H9 (cell line): ENCODE results near the gene MYOM1. TPM values are rescaled to one million over a fixed set of nuclear protein-coding genes. Genes with fewer than 3 reads are reported as not detected.

ENCODE experiments used
- DNase-seq: peaks from one replicate; pipeline ENCODE4 v3.0.0-alpha.2; 2017
- H2AFZ ChIP-seq: one replicate; pipeline ENCODE4 v1.6.1; 2013; ENCODE audit warnings: mild to moderate bottlenecking, low read length, control low read depth, moderate library complexity
- H2AK5ac ChIP-seq: 2 replicates; pipeline ENCODE4 v1.6.1; 2013; ENCODE audit warnings: low read length, control low read depth, mixed read lengths; ENCODE audit not compliant: insufficient read length
- H2BK120ac ChIP-seq: one replicate; pipeline ENCODE4 v1.6.1; 2013; ENCODE audit warnings: low read depth, mild to moderate bottlenecking, low read length, control low read depth, inconsistent platforms; ENCODE audit not compliant: poor library complexity, severe bottlenecking
- H2BK12ac ChIP-seq: 2 replicates; pipeline ENCODE4 v1.6.1; 2013; ENCODE audit warnings: low read length, control low read depth, mixed read lengths, low read depth; ENCODE audit not compliant: insufficient read length
- H2BK15ac ChIP-seq: 2 replicates; pipeline ENCODE4 v1.6.1; 2013; ENCODE audit warnings: low read depth, low read length, control low read depth
- H2BK20ac ChIP-seq: one replicate; pipeline ENCODE4 v1.6.1; 2013; ENCODE audit warnings: low read depth, mild to moderate bottlenecking, low read length, control low read depth, inconsistent platforms; ENCODE audit not compliant: poor library complexity, severe bottlenecking
- H2BK5ac ChIP-seq: 2 replicates; pipeline ENCODE4 v1.6.1; 2013; ENCODE audit warnings: low read length, control low read depth, mixed read lengths; ENCODE audit not compliant: insufficient read length
- H3K14ac ChIP-seq: 2 replicates; pipeline ENCODE4 v1.6.1; 2013; ENCODE audit warnings: low read length, control low read depth; ENCODE audit not compliant: insufficient read depth
- H3K18ac ChIP-seq: 2 replicates; pipeline ENCODE4 v1.6.1; 2013; ENCODE audit warnings: low read depth, mild to moderate bottlenecking, mixed read lengths, low read length, control low read depth; ENCODE audit not compliant: insufficient read length
- H3K23ac ChIP-seq: 2 replicates; pipeline ENCODE4 v1.6.1; 2013; ENCODE audit warnings: low read length, control low read depth, mixed read lengths, low read depth; ENCODE audit not compliant: insufficient read length
- H3K23me2 ChIP-seq: 2 replicates; pipeline ENCODE4 v1.6.1; 2013; ENCODE audit warnings: low read depth, mild to moderate bottlenecking, mixed read lengths, low read length, control low read depth; ENCODE audit not compliant: insufficient read length, poor library complexity, severe bottlenecking
- H3K27ac ChIP-seq: 2 replicates; pipeline ENCODE4 v1.5.1; 2013; ENCODE audit warnings: low read length, control low read depth, mixed read lengths, low read depth; ENCODE audit not compliant: insufficient read length
- H3K27me3 ChIP-seq: 2 replicates; pipeline ENCODE4 v1.6.1; 2013; ENCODE audit warnings: low read length, control low read depth, inconsistent platforms; ENCODE audit not compliant: insufficient read depth
- H3K4ac ChIP-seq: 2 replicates; pipeline ENCODE4 v1.6.1; 2013; ENCODE audit warnings: low read depth, mild to moderate bottlenecking, control low read depth, inconsistent platforms, low read length, moderate library complexity
- H3K4me1 ChIP-seq: 2 replicates; pipeline ENCODE4 v1.6.1; 2013; ENCODE audit warnings: low read length, control low read depth, inconsistent platforms; ENCODE audit not compliant: insufficient read depth
- H3K4me2 ChIP-seq: 2 replicates; pipeline ENCODE4 v1.6.1; 2013; ENCODE audit warnings: low read length, control low read depth, mixed read lengths; ENCODE audit not compliant: insufficient read length, insufficient read depth
- H3K56ac ChIP-seq: 2 replicates; pipeline ENCODE4 v1.6.1; 2013; ENCODE audit warnings: low read depth, mild to moderate bottlenecking, mixed read lengths, low read length, control low read depth; ENCODE audit not compliant: insufficient read length
- H3K79me1 ChIP-seq: 2 replicates; pipeline ENCODE4 v1.6.1; 2013; ENCODE audit warnings: low read depth, mild to moderate bottlenecking, moderate library complexity, low read length, control low read depth, inconsistent platforms; ENCODE audit not compliant: insufficient read depth, poor library complexity, severe bottlenecking
- H3K79me2 ChIP-seq: 2 replicates; pipeline ENCODE4 v1.6.1; 2013; ENCODE audit warnings: low read length, control low read depth, inconsistent platforms; ENCODE audit not compliant: insufficient read depth
- H3K9ac ChIP-seq: 2 replicates; pipeline ENCODE4 v1.6.1; 2013; ENCODE audit warnings: low read length, control low read depth, mixed read lengths; ENCODE audit not compliant: insufficient read length; ENCODE audit errors: extremely low read depth
- H3K9me3 ChIP-seq: one replicate; pipeline ENCODE4 v1.6.1; 2013; ENCODE audit warnings: low read depth, low read length, inconsistent platforms; ENCODE audit not compliant: control insufficient read depth
- H3T11ph ChIP-seq: one replicate; pipeline ENCODE4 v1.6.1; 2013; ENCODE audit warnings: mild to moderate bottlenecking, low read length, control low read depth, inconsistent platforms
- H4K20me1 ChIP-seq: one replicate; pipeline ENCODE4 v1.6.1; 2013; ENCODE audit not compliant: control insufficient read depth, insufficient read length, insufficient read depth
- H4K5ac ChIP-seq: 2 replicates; pipeline ENCODE4 v1.6.1; 2013; ENCODE audit warnings: low read depth, mild to moderate bottlenecking, mixed read lengths, low read length, control low read depth; ENCODE audit not compliant: insufficient read length
- H4K8ac ChIP-seq: replicated peaks from 2 replicates; pipeline ENCODE4 v1.6.1; 2013; ENCODE audit warnings: low read length, control low read depth, mixed read lengths, low read depth; ENCODE audit not compliant: insufficient read length
- H4K91ac ChIP-seq: 2 replicates; pipeline ENCODE4 v1.6.1; 2013; ENCODE audit warnings: low read depth, mild to moderate bottlenecking, moderate library complexity, mixed read lengths, low read length, control low read depth; ENCODE audit not compliant: insufficient read length
- H3K27ac Mint-ChIP-seq, 3 experiments: 2 replicates in 2 of 3; 3 replicates in 1 of 3; pipeline ENCODE4 v1.8.0; 2020 to 2021; ENCODE audit warnings: mixed read lengths in 3 of 3, mild to moderate bottlenecking in 1 of 3, moderate library complexity in 1 of 3
- H3K27me3 Mint-ChIP-seq: 2 replicates; pipeline ENCODE4 v1.8.0; 2021; ENCODE audit warnings: low read depth, mild to moderate bottlenecking, moderate library complexity, mixed read lengths
- H3K36me3 Mint-ChIP-seq, 3 experiments: 2 replicates in 2 of 3; 3 replicates in 1 of 3; pipeline ENCODE4 v1.8.0; 2020 to 2021; ENCODE audit warnings: low read depth in 3 of 3, mixed read lengths in 3 of 3; ENCODE audit not compliant: insufficient read depth in 1 of 3
- H3K4me1 Mint-ChIP-seq, 2 experiments: 2 replicates each; pipeline ENCODE4 v1.8.0; 2020; ENCODE audit warnings: mixed read lengths in 2 of 2
- H3K4me3 Mint-ChIP-seq, 2 experiments: 2 replicates in 1 of 2; 3 replicates in 1 of 2; pipeline ENCODE4 v1.8.0; 2020 to 2021; ENCODE audit warnings: mild to moderate bottlenecking in 2 of 2, mixed read lengths in 2 of 2, moderate library complexity in 1 of 2
- H3K9me3 Mint-ChIP-seq, 2 experiments: 2 replicates in 1 of 2; 3 replicates in 1 of 2; pipeline ENCODE4 v1.8.0; 2020; ENCODE audit warnings: mild to moderate bottlenecking in 2 of 2, mixed read lengths in 2 of 2, moderate library complexity in 1 of 2
- CTCF ChIP-seq: fragments of 200-600 bp; sonication (generic); conservative IDR thresholded peaks from 3 replicates; pipeline ENCODE4 v1.8.0; 2021; ENCODE audit warnings: antibody characterized with exemption, mild to moderate bottlenecking
- WGBS: extraction: QIAGEN DNeasy Blood & Tissue Kit; methylation state at CpG from one replicate; pipeline ENCODE4 v1.1.7; 2013; ENCODE audit warnings: missing lambda C conversion rate, low lambda C conversion rate, mixed read lengths; ENCODE audit not compliant: insufficient read length; ENCODE audit errors: extremely low coverage; 5-methylcytosine and 5-hydroxymethylcytosine counted together
- total RNA-seq: library from RNA; stranded (reverse); gene quantifications from 2 replicates; pipeline ENCODE4 v1.2.1, GENCODE V29; 2021

Gene MYOM1
- total RNA-seq, 1 experiment from 2014 or later = 0.17 TPM

GRCh38 chr18:3247240-3248061 lies 27.7 kb upstream of the MYOM1 start, which contains the start of gene MYL12A:
Gene MYL12A, plus strand, starts transcription at chr18:3247801. Its CDS starts 5,447 bp downstream, at chr18:3253248.
- WGBS = no CpG with 5 or more reads among the region's 65 CpGs

More at GRCh38 chr18:3247240-3248061, 27.7 kb upstream of the MYOM1 start, which contains the start of gene MYL12A:
- peak; percentile 99 for DNase-seq
- Mint-ChIP-seq H3K4me3 (peak within 1 kb of the TSS; percentile 84 to 91), H3K36me3 (peaks cover 6 to 15% (median 13%) of the 10 kb centered on the region in 3 experiments; a peak in 6 of 7 replicates), H3K4me1 (peaks cover 26% of the 10 kb centered on the region in 2 experiments), H3K9me3 (peaks cover 4% of the 10 kb centered on the region in 2 experiments; a peak in 4 of 5 replicates), H3K27me3 (no peaks in the 10 kb centered on the region), H3K27ac (peak within 1 kb of the TSS; percentile 99 to 100 (median 100))
- Histone ChIP-seq H4K91ac (no peak within 1 kb of the TSS), H2BK5ac (peak within 1 kb of the TSS; percentile 84), H3K18ac (peak within 1 kb of the TSS; percentile 94), H2AK5ac (no peak within 1 kb of the TSS), H3K9ac (peak within 1 kb of the TSS; percentile 94), H4K5ac (peak within 1 kb of the TSS; percentile 33), H2BK120ac (peak within 1 kb of the TSS; percentile 81), H3K23ac (no peak within 1 kb of the TSS), H3K79me1 (no peaks in the 10 kb centered on the region), H3K27ac (peak within 1 kb of the TSS; percentile 29), H2AFZ (peak within 1 kb of the TSS; percentile 43), H3K23me2 (peaks cover 10% of the 10 kb centered on the region), H3K79me2 (peaks cover 20% of the 10 kb centered on the region; the same call in 1 of the 2 replicates), H2BK12ac (peak within 1 kb of the TSS; percentile 89), H3K4me2 (peak within 1 kb of the TSS; percentile 60), H3K56ac (peak within 1 kb of the TSS; percentile 50), H3K9me3 (no peaks in the 10 kb centered on the region), H3K4ac (peak within 1 kb of the TSS; percentile 24; the same call in 1 of the 2 replicates), H3K4me1 (no peaks in the 10 kb centered on the region), H4K20me1 (no peaks in the 10 kb centered on the region), H2BK20ac (peak within 1 kb of the TSS; percentile 86), H3T11ph (peak within 1 kb of the TSS; percentile 99), H3K27me3 (no peaks in the 10 kb centered on the region), H2BK15ac (no peak within 1 kb of the TSS), H4K8ac (no peak within 1 kb of the TSS), H3K14ac (peak within 1 kb of the TSS; percentile 97)
- TF ChIP-seq CTCF = no peak
